OCI-M2 (cell line): Measurements from ENCODE around the gene ELMO3.

Source experiments
- DNase-seq: peaks from one replicate; lab custom pipeline; 2025; ENCODE audit not compliant: unreplicated experiment; lab: John Stamatoyannopoulos, UW

The ELMO3 gene

GRCh38 chr16:67163999-67164558 lies 34.9 kb upstream of the ELMO3 start:
- DNase-seq: no peak

GRCh38 chr16:67164599-67165061 lies 34.3 kb upstream of the ELMO3 start, which contains the start of gene HSF4:
Gene HSF4 (plus strand): TSS chr16:67164745. CDS start chr16:67164812, 67 bp downstream.
- no peak for DNase-seq

- DNase-seq: no peak
These were observed 33.5 kb upstream of the ELMO3 start for GRCh38 chr16:67165121-67166078.

GRCh38 chr16:67166110-67166547 lies 32.8 kb upstream of the ELMO3 start:
- DNase-seq: no peak

GRCh38 chr16:67166598-67167168 lies 32.2 kb upstream of the ELMO3 start:
- DNase-seq: no peak

- DNase-seq: no peak
These were observed 31.3 kb upstream of the ELMO3 start for GRCh38 chr16:67167588-67167987.

- no peak for DNase-seq
These were observed 29.9 kb upstream of the ELMO3 start for GRCh38 chr16:67169011-67169451.

GRCh38 chr16:67169642-67170167 lies 29.2 kb upstream of the ELMO3 start:
- no peak for DNase-seq

GRCh38 chr16:67170168-67170948 lies 28.6 kb upstream of the ELMO3 start, which contains the start of gene NOL3:
Gene NOL3 (plus strand): TSS chr16:67170538.
- DNase-seq: no peak

GRCh38 chr16:67170949-67171649 lies 27.8 kb upstream of the ELMO3 start:
- DNase-seq: no peak

GRCh38 chr16:67173323-67173722 lies 25.6 kb upstream of the ELMO3 start:
- no peak for DNase-seq

- no peak for DNase-seq
These were observed 24.9 kb upstream of the ELMO3 start for GRCh38 chr16:67173808-67174705.

GRCh38 chr16:67174706-67175231 lies 24.2 kb upstream of the ELMO3 start:
- DNase-seq: no peak

GRCh38 chr16:67176662-67177061 lies 22.3 kb upstream of the ELMO3 start:
- no peak for DNase-seq

- no peak for DNase-seq
These were observed 20.9 kb upstream of the ELMO3 start for GRCh38 chr16:67177743-67178699.

GRCh38 chr16:67179421-67180080 lies 19.4 kb upstream of the ELMO3 start:
- DNase-seq: no peak

- DNase-seq: no peak
These were observed 18.8 kb upstream of the ELMO3 start for GRCh38 chr16:67180166-67180565.
